OCI-LY3 (cell line): ENCODE results near the gene MT1G.

ENCODE experiments used
- H2AFZ ChIP-seq: fragments of 200-600, 300-600 bp; shearing (Covaris generic); 2 replicates; pipeline ENCODE4 v1.6.0; 2014; ENCODE audit warnings: antibody characterized with exemption, low read depth, low read length
- H3K27ac ChIP-seq: fragments of 200-600, 300-600 bp; sonication (generic); 2 replicates; pipeline ENCODE4 v1.5.1; 2014; ENCODE audit warnings: mild to moderate bottlenecking, low read length, moderate library complexity, mixed read lengths
- H3K27me3 ChIP-seq: fragments of 200-600, 300-600 bp; sonication (generic); 2 replicates; pipeline ENCODE4 v1.6.1; 2014; ENCODE audit warnings: low read depth, low read length, mixed read lengths
- H3K36me3 ChIP-seq: fragments of 200-600, 300-600 bp; sonication (generic); replicated peaks from 2 replicates; pipeline ENCODE3; 2014; ENCODE audit warnings: low read depth, low read length, mixed read lengths
- H3K4me1 ChIP-seq: fragments of 300-600, 200-600 bp; sonication (generic); 2 replicates; pipeline ENCODE4 v1.6.1; 2014; ENCODE audit warnings: low read length, mixed read lengths
- H3K4me2 ChIP-seq: fragments of 200-600, 300-600 bp; sonication (generic); 2 replicates; pipeline ENCODE4 v1.6.1; 2014; ENCODE audit warnings: low read length, mixed read lengths
- H3K4me3 ChIP-seq: fragments of 300-600, 200-600 bp; sonication (generic); 2 replicates; pipeline ENCODE4 v1.5.1; 2014; ENCODE audit warnings: antibody characterized with exemption, mild to moderate bottlenecking, low read length, moderate library complexity
- H3K79me2 ChIP-seq: fragments of 300-600, 200-600 bp; shearing (Covaris generic); 2 replicates; pipeline ENCODE4 v1.6.1; 2014; ENCODE audit warnings: mild to moderate bottlenecking, low read length, mixed read lengths
- H3K9ac ChIP-seq: fragments of 300-600, 200-600 bp; shearing (Covaris generic); 2 replicates; pipeline ENCODE4 v1.6.0; 2014; ENCODE audit warnings: mild to moderate bottlenecking, low read length, moderate library complexity
- H3K9me3 ChIP-seq: fragments of 200-600, 300-600 bp; shearing (Covaris generic); 2 replicates; pipeline ENCODE4 v1.6.1; 2014; ENCODE audit warnings: low read length, mixed read lengths; ENCODE audit not compliant: insufficient read depth
- H4K20me1 ChIP-seq: fragments of 200-600, 300-600 bp; sonication (generic); 2 replicates; pipeline ENCODE4 v1.6.1; 2016; ENCODE audit warnings: low read length, mixed read lengths; ENCODE audit not compliant: insufficient read depth
- EZH2phosphoT487 ChIP-seq: fragments of 200-600 bp; shearing (Covaris generic); IDR thresholded peaks from 2 replicates; pipeline ENCODE4 v1.6.1; 2018; ENCODE audit warnings: antibody characterized with exemption, mixed run types, low read depth
- TF ChIP-seq, protein P1 (sequence below): fragments of 200-600, 300-600 bp; sonication (generic); IDR thresholded peaks from 2 replicates; pipeline ENCODE4 v1.5.1; 2014; ENCODE audit warnings: antibody characterized with exemption, low read length, low read depth

Gene MT1G

DNA sequence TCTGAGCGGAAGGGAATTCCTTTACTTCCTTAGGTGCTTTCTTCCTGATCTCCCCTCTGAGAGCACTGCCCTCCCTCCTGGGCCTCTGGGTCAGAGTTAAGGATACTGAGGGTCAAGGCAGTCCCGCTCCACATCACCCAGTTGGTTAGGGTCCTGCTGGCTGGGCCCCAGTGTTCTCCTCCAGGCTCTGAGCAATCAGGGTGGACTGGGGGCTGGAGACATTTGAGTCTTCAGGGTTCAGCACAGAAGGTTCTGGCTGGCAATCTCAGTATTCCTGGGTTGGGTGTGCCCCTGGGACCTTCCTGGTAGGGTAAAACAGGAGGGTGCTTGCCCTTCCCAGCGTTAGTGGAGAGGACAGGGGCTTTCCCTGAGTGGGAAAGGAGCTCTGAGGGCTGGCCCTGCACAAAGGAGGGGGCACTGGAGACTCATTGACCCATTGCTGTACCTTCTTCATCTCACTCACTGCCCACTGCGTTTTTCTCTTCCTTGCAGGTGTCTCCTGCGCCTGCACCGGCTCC lies 35.0 kb downstream of the MT1G start:
- no peaks in the 10 kb centered on the region for H4K20me1 ChIP-seq
- H3K4me3 ChIP-seq = no peak overlapping the region
- no peak overlapping the region for H2AFZ ChIP-seq
- H3K27ac ChIP-seq = no peak overlapping the region
- H3K27me3 ChIP-seq = peaks cover 29% of the 10 kb centered on the region
- TF ChIP-seq EZH2phosphoT487 = no peak
- TF ChIP-seq, protein P1, sequence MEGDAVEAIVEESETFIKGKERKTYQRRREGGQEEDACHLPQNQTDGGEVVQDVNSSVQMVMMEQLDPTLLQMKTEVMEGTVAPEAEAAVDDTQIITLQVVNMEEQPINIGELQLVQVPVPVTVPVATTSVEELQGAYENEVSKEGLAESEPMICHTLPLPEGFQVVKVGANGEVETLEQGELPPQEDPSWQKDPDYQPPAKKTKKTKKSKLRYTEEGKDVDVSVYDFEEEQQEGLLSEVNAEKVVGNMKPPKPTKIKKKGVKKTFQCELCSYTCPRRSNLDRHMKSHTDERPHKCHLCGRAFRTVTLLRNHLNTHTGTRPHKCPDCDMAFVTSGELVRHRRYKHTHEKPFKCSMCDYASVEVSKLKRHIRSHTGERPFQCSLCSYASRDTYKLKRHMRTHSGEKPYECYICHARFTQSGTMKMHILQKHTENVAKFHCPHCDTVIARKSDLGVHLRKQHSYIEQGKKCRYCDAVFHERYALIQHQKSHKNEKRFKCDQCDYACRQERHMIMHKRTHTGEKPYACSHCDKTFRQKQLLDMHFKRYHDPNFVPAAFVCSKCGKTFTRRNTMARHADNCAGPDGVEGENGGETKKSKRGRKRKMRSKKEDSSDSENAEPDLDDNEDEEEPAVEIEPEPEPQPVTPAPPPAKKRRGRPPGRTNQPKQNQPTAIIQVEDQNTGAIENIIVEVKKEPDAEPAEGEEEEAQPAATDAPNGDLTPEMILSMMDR = no peak
- H3K4me1 ChIP-seq = peaks cover 24% of the 10 kb centered on the region
- H3K79me2 ChIP-seq = no peaks in the 10 kb centered on the region
- H3K9me3 ChIP-seq = no peaks in the 10 kb centered on the region
- no peak overlapping the region for H3K9ac ChIP-seq
- H3K4me2 ChIP-seq = no peak overlapping the region
- no peaks in the 10 kb centered on the region for H3K36me3 ChIP-seq

DNA sequence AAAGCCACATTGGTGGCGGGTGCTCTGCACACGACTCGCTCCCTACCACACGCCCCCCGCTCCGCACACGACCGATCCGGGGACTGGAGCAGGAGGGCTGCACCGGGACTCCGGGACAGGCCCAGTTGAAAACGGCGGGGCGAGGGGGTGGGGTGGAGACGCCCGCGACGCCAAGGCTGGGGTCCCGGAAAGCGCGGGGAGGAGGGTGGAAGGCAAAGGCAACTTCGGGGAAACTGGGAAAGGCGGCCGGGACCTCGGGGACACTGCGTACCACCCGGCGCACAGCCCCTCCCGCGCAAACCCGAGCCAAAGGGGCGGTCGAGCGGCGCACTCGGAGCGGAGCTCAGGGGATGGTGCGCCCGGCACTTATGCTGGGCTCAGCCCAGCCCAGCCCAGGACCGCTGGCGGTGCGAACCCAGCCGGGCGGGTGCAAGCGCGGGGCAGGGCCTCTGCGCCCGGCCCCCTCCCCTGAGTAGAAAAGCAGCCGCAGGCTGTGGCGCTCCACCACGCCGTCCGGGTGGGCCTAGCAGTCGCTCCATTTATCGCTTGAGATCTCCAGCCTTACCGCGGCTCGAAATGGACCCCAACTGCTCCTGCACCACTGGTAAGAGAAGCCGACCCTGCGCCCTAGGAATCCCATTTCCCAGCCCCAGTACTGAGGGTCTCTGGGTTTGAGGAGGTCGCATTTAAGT lies 35.6 kb downstream of the MT1G start, which contains the start of gene MT1M:
TSS of gene MT1M (plus strand) at position 504 of the 692 bp plus-strand sequence. CDS start at position 577, 73 bp downstream.
- Histone ChIP-seq H3K4me3 (no peak within 1 kb of the TSS), H3K4me1 (peaks cover 24% of the 10 kb centered on the region), H3K9me3 (no peaks in the 10 kb centered on the region), H3K9ac (no peak within 1 kb of the TSS), H3K79me2 (no peaks in the 10 kb centered on the region), H2AFZ (no peak within 1 kb of the TSS), H3K4me2 (no peak within 1 kb of the TSS), H3K36me3 (no peaks in the 10 kb centered on the region), H4K20me1 (no peaks in the 10 kb centered on the region), H3K27ac (no peak within 1 kb of the TSS), H3K27me3 (peaks cover 23% of the 10 kb centered on the region)
- TF ChIP-seq EZH2phosphoT487 = no peak
- TF ChIP-seq, protein P1 = no peak

DNA sequence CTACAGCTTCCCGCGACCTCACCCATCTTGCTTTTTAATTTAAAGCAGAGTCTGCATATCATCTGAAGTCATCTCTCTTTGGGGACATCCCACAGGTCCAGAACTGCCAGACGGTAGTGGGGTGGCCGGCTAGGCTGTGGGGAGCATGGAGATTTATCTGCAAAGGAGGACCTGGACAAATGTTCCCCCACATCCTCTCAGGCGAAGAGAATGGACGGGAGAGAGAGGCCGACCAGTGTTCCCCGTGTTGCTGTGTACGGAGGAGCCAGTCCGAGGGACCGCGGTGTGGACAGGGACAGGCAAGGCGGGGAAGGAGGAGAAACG lies 36.1 kb downstream of the MT1G start:
- Histone ChIP-seq H3K9ac (no peak overlapping the region), H3K27me3 (peaks cover 20% of the 10 kb centered on the region), H2AFZ (no peak overlapping the region), H4K20me1 (no peaks in the 10 kb centered on the region), H3K27ac (no peak overlapping the region), H3K36me3 (no peaks in the 10 kb centered on the region), H3K4me1 (peaks cover 24% of the 10 kb centered on the region), H3K79me2 (no peaks in the 10 kb centered on the region), H3K9me3 (no peaks in the 10 kb centered on the region), H3K4me2 (no peak overlapping the region), H3K4me3 (no peak overlapping the region)
- no peak for TF ChIP-seq EZH2phosphoT487
- TF ChIP-seq, protein P1 = no peak

DNA sequence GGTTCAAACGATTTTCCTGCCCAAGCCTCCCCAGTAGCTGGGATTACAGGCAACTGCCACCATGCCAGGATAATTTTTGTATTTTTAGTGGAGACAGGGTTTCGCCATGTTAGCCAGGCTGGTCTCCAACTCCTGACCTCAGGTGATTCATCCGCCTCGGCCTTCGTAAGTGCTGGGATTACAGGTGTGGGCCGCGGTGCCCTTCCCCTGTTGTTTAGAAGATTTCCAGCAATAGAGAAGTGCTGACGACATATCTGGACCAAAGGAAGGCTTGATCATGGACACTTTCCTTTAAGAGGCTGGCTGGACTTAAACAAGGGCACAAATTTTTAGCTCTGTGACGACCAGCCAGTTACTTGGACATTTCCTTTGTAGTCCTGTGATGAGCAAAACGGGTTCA lies 36.7 kb downstream of the MT1G start:
- Histone ChIP-seq H3K79me2 (no peaks in the 10 kb centered on the region), H2AFZ (no peak overlapping the region), H3K27me3 (peaks cover 18% of the 10 kb centered on the region), H3K27ac (no peak overlapping the region), H3K4me1 (peaks cover 24% of the 10 kb centered on the region), H3K9ac (no peak overlapping the region), H3K36me3 (no peaks in the 10 kb centered on the region), H3K4me2 (no peak overlapping the region), H3K4me3 (no peak overlapping the region), H4K20me1 (no peaks in the 10 kb centered on the region), H3K9me3 (no peaks in the 10 kb centered on the region)
- TF ChIP-seq EZH2phosphoT487 = no peak
